Measurements from ENCODE around the gene ADIPOR2. TPM values are rescaled to one million over a fixed set of nuclear protein-coding genes. Genes with fewer than 3 reads are reported as not detected.

ADIPOR2 gene
- total and polyA plus RNA-seq, 4 donors, result 26.6 to 68.3 (median 41.7) TPM

DNA sequence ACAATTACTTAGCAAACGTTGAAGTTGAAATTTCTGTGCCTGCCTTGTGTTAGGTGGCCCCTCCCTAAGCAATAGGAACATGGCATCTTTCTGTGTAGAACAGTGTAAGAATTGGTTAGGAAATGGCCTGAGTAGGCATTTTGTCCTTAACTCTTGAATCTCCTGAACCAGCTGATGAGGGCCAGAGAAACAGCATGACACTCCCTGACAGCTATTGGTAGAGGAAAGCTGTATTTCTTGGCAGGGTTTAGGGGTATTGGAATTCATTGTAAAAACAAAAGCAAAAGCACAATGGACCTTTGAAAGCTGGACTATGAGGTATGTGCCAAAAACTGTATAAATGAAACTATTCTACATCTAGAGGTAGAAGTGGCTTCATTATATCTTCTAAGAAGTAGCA, 88.9 kb downstream of the ADIPOR2 start:
- no peak overlapping the region for H3K27ac ChIP-seq (ENCODE audit: low read depth in 1 of 2, low read length in 2 of 2)
- no peak overlapping the region for H3K4me3 ChIP-seq (ENCODE audit: low read depth in 1 of 3, low read length in 3 of 3)
- peaks cover 2 to 20% (median 12%) of the 10 kb centered on the region in 4 donors for H3K36me3 ChIP-seq (ENCODE audit: control insufficient read depth in 4 of 4, insufficient read depth in 3 of 4, low read depth in 1 of 4, low read length in 3 of 4)
- H3K9me3 ChIP-seq (ENCODE audit: control insufficient read depth in 4 of 4, low read length in 3 of 4), result no peaks in the 10 kb centered on the region
- H3K27me3 ChIP-seq (ENCODE audit: control insufficient read depth in 4 of 4, insufficient read depth in 4 of 4, low read length in 3 of 4), result no peaks in the 10 kb centered on the region
- TF ChIP-seq GABPA (IDR thresholded peaks at IDR 0.05 in 1 of 2, conservative IDR thresholded peaks at IDR 0.05 in 1 of 2), result no peak
- no peak for TF ChIP-seq HNF4A (conservative IDR thresholded peaks at IDR 0.05)
- TF ChIP-seq RAD21 (IDR thresholded peaks at IDR 0.05), result no peak
- no peak for TF ChIP-seq TAF1 (conservative IDR thresholded peaks at IDR 0.05)
- TF ChIP-seq, protein P1, sequence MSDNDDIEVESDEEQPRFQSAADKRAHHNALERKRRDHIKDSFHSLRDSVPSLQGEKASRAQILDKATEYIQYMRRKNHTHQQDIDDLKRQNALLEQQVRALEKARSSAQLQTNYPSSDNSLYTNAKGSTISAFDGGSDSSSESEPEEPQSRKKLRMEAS (IDR thresholded peaks at IDR 0.05), result no peak
- TF ChIP-seq RXRA (IDR thresholded peaks at IDR 0.05), result no peak
- no peak for TF ChIP-seq YY1 (IDR thresholded peaks at IDR 0.05)
- TF ChIP-seq EGR1 (IDR thresholded peaks at IDR 0.05; ENCODE audit: low read depth in 2 of 2), result no peak
- TF ChIP-seq, protein P2, sequence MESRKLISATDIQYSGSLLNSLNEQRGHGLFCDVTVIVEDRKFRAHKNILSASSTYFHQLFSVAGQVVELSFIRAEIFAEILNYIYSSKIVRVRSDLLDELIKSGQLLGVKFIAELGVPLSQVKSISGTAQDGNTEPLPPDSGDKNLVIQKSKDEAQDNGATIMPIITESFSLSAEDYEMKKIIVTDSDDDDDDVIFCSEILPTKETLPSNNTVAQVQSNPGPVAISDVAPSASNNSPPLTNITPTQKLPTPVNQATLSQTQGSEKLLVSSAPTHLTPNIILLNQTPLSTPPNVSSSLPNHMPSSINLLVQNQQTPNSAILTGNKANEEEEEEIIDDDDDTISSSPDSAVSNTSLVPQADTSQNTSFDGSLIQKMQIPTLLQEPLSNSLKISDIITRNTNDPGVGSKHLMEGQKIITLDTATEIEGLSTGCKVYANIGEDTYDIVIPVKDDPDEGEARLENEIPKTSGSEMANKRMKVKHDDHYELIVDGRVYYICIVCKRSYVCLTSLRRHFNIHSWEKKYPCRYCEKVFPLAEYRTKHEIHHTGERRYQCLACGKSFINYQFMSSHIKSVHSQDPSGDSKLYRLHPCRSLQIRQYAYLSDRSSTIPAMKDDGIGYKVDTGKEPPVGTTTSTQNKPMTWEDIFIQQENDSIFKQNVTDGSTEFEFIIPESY (IDR thresholded peaks at IDR 0.05), result no peak
- no peak for TF ChIP-seq JUND (IDR thresholded peaks at IDR 0.05)
- no peak for TF ChIP-seq FOXA2 (IDR thresholded peaks at IDR 0.05)
- TF ChIP-seq NR2F2 (IDR thresholded peaks at IDR 0.05), result no peak
- TF ChIP-seq, protein P3, sequence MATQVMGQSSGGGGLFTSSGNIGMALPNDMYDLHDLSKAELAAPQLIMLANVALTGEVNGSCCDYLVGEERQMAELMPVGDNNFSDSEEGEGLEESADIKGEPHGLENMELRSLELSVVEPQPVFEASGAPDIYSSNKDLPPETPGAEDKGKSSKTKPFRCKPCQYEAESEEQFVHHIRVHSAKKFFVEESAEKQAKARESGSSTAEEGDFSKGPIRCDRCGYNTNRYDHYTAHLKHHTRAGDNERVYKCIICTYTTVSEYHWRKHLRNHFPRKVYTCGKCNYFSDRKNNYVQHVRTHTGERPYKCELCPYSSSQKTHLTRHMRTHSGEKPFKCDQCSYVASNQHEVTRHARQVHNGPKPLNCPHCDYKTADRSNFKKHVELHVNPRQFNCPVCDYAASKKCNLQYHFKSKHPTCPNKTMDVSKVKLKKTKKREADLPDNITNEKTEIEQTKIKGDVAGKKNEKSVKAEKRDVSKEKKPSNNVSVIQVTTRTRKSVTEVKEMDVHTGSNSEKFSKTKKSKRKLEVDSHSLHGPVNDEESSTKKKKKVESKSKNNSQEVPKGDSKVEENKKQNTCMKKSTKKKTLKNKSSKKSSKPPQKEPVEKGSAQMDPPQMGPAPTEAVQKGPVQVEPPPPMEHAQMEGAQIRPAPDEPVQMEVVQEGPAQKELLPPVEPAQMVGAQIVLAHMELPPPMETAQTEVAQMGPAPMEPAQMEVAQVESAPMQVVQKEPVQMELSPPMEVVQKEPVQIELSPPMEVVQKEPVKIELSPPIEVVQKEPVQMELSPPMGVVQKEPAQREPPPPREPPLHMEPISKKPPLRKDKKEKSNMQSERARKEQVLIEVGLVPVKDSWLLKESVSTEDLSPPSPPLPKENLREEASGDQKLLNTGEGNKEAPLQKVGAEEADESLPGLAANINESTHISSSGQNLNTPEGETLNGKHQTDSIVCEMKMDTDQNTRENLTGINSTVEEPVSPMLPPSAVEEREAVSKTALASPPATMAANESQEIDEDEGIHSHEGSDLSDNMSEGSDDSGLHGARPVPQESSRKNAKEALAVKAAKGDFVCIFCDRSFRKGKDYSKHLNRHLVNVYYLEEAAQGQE (IDR thresholded peaks at IDR 0.05), result no peak
- TF ChIP-seq, protein P4, sequence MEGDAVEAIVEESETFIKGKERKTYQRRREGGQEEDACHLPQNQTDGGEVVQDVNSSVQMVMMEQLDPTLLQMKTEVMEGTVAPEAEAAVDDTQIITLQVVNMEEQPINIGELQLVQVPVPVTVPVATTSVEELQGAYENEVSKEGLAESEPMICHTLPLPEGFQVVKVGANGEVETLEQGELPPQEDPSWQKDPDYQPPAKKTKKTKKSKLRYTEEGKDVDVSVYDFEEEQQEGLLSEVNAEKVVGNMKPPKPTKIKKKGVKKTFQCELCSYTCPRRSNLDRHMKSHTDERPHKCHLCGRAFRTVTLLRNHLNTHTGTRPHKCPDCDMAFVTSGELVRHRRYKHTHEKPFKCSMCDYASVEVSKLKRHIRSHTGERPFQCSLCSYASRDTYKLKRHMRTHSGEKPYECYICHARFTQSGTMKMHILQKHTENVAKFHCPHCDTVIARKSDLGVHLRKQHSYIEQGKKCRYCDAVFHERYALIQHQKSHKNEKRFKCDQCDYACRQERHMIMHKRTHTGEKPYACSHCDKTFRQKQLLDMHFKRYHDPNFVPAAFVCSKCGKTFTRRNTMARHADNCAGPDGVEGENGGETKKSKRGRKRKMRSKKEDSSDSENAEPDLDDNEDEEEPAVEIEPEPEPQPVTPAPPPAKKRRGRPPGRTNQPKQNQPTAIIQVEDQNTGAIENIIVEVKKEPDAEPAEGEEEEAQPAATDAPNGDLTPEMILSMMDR (IDR thresholded peaks at IDR 0.05; ENCODE audit: low read depth, low read length, missing input control), result no peak
- no peak for TF ChIP-seq FOXA1 (IDR thresholded peaks at IDR 0.05)
- TF ChIP-seq, protein P5, sequence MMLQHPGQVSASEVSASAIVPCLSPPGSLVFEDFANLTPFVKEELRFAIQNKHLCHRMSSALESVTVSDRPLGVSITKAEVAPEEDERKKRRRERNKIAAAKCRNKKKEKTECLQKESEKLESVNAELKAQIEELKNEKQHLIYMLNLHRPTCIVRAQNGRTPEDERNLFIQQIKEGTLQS (IDR thresholded peaks at IDR 0.05), result no peak
- no peak for TF ChIP-seq HNF4G (IDR thresholded peaks at IDR 0.05)
- no peak for TF ChIP-seq SP1 (IDR thresholded peaks at IDR 0.05)
- 70% methylated on average over 1 of the region's 1 CpG for WGBS
- no peak overlapping the region for H3K9ac ChIP-seq (ENCODE audit: low read depth in 1 of 2, low read length in 2 of 2)
- H3K4me1 ChIP-seq (ENCODE audit: control insufficient read depth in 4 of 4, insufficient read depth in 4 of 4, low read length in 3 of 4), result peaks cover 0 to 12% (median 5%) of the 10 kb centered on the region in 4 donors
- no peak for DNase-seq (ENCODE audit: low spot score)
